Spinal cord (tissue), 10 donors: Measurements from ENCODE around the gene RASSF5. TPM values are rescaled to one million over a fixed set of nuclear protein-coding genes. Genes with fewer than 3 reads are reported as not detected.
"Not testable (repeated sequence)": the region's sequence is repeated elsewhere in the genome, so short reads cannot be mapped to it uniquely, and the experiment has no call there.

Source experiments
- DNase-seq, 6 donors: peaks; one replicate each; pipeline versions ENCODE4 v3.0.0 to v3.0.0-alpha.2; 2013 to 2015; ENCODE audit warnings: low spot score in 6 of 6, low read depth in 4 of 6
- H3K27ac ChIP-seq: one replicate; pipeline ENCODE4 v1.5.1; 2013; ENCODE audit warnings: low read depth, low read length, control low read depth
- H3K27me3 ChIP-seq: one replicate; pipeline ENCODE4 v1.6.1; 2013; ENCODE audit warnings: low read length; ENCODE audit not compliant: control insufficient read depth, insufficient read depth
- H3K36me3 ChIP-seq: one replicate; pipeline ENCODE4 v1.6.1; 2013; ENCODE audit warnings: low read length; ENCODE audit not compliant: control insufficient read depth, insufficient read depth
- H3K4me1 ChIP-seq: one replicate; pipeline ENCODE4 v1.6.1; 2013; ENCODE audit warnings: low read length; ENCODE audit not compliant: control insufficient read depth, insufficient read depth
- H3K4me3 ChIP-seq: one replicate; pipeline ENCODE4 v1.5.1; 2013; ENCODE audit warnings: low read depth, low read length, control low read depth
- H3K9me3 ChIP-seq: one replicate; pipeline ENCODE4 v1.6.1; 2013; ENCODE audit warnings: low read length; ENCODE audit not compliant: control insufficient read depth, insufficient read depth
- WGBS: methylation state at CpG from one replicate; pipeline ENCODE4 v1.1.5; 2013; ENCODE audit warnings: missing lambda C conversion rate; ENCODE audit not compliant: insufficient coverage; 5-methylcytosine and 5-hydroxymethylcytosine counted together
- polyA plus RNA-seq, 2 donors: library from polyadenylated mRNA; unstranded; fragments of 120-200 nt; gene quantifications; one replicate each; pipeline ENCODE4 v1.2.1, GENCODE V29; 2013; ENCODE audit not compliant: insufficient read length in 2 of 2
- total RNA-seq, 2 donors: library from RNA; depleted of rRNA in 1 of 2; stranded (reverse); fragments of 120-200 nt in 1 of 2; fragments of >200 nt in 1 of 2; gene quantifications; one replicate each; pipeline versions ENCODE4 v1.2.3 to v1.2.4, GENCODE V29; 2013 to 2014
- donor health status: healthy.

Gene RASSF5
- total and polyA plus RNA-seq, 4 donors, result 3.2 to 13.7 (median 9.8) TPM

- peaks cover 14% of the 10 kb centered on the region for H3K4me1 ChIP-seq
- no CpG with 5 or more reads among the region's 1 CpG for WGBS
- H3K36me3 ChIP-seq, H3K27ac ChIP-seq, DNase-seq, H3K9me3 ChIP-seq, H3K4me3 ChIP-seq, H3K27me3 ChIP-seq: not testable (repeated sequence)
Measured at GRCh38 chr1:206483864-206484263, 23.5 kb upstream of the RASSF5 start.

GRCh38 chr1:206484901-206485300, 22.4 kb upstream of the RASSF5 start:
- H3K36me3 ChIP-seq, result no peaks in the 10 kb centered on the region
- peaks cover 11% of the 10 kb centered on the region for H3K4me1 ChIP-seq
- no peaks in the 10 kb centered on the region for H3K9me3 ChIP-seq
- WGBS, result 94% methylated on average over 9 of the region's 10 CpGs
- no peak overlapping the region for H3K4me3 ChIP-seq
- H3K27ac ChIP-seq, result no peak overlapping the region
- no peak for DNase-seq
- H3K27me3 ChIP-seq, result no peaks in the 10 kb centered on the region

- Histone ChIP-seq H3K9me3 (no peaks in the 10 kb centered on the region), H3K27me3 (no peaks in the 10 kb centered on the region), H3K4me1 (peaks cover 17% of the 10 kb centered on the region), H3K4me3 (no peak overlapping the region), H3K27ac (no peak overlapping the region), H3K36me3 (no peaks in the 10 kb centered on the region)
- 100% methylated on average over 2 of the region's 15 CpGs for WGBS
- DNase-seq, result no peak
Measured at GRCh38 chr1:206486995-206487788, 20.1 kb upstream of the RASSF5 start.

GRCh38 chr1:206487970-206488369, 19.4 kb upstream of the RASSF5 start:
- DNase-seq, result no peak
- 98% methylated on average over 7 of the region's 7 CpGs for WGBS
- Histone ChIP-seq H3K36me3 (peaks cover 4% of the 10 kb centered on the region), H3K27ac (no peak overlapping the region), H3K9me3 (no peaks in the 10 kb centered on the region), H3K4me3 (no peak overlapping the region), H3K27me3 (no peaks in the 10 kb centered on the region), H3K4me1 (peaks cover 17% of the 10 kb centered on the region)

- Histone ChIP-seq H3K4me1 (peaks cover 17% of the 10 kb centered on the region), H3K27me3 (no peaks in the 10 kb centered on the region), H3K36me3 (peaks cover 4% of the 10 kb centered on the region), H3K9me3 (no peaks in the 10 kb centered on the region), H3K4me3 (no peak overlapping the region), H3K27ac (no peak overlapping the region)
- no peak for DNase-seq
- WGBS, result no CpG with 5 or more reads among the region's 3 CpGs
Measured at GRCh38 chr1:206488466-206488865, 18.9 kb upstream of the RASSF5 start.

- Histone ChIP-seq H3K27me3 (no peaks in the 10 kb centered on the region), H3K4me3 (no peak overlapping the region), H3K9me3 (no peaks in the 10 kb centered on the region), H3K4me1 (peaks cover 19% of the 10 kb centered on the region), H3K36me3 (peaks cover 6% of the 10 kb centered on the region), H3K27ac (no peak overlapping the region)
- peak in 5 of 6 donors; percentile 42 to 90 (median 56) for DNase-seq
- WGBS, result 44% methylated on average over 21 of the region's 22 CpGs
Measured at GRCh38 chr1:206489980-206490770, 17.2 kb upstream of the RASSF5 start.

- no peak overlapping the region for H3K4me3 ChIP-seq
- peaks cover 6% of the 10 kb centered on the region for H3K36me3 ChIP-seq
- H3K27ac ChIP-seq, result no peak overlapping the region
- H3K4me1 ChIP-seq, result peaks cover 22% of the 10 kb centered on the region
- no peaks in the 10 kb centered on the region for H3K9me3 ChIP-seq
- DNase-seq, result no peak
- 72% methylated on average over 12 of the region's 12 CpGs for WGBS
- H3K27me3 ChIP-seq, result no peaks in the 10 kb centered on the region
Measured at GRCh38 chr1:206490771-206491405, 16.4 kb upstream of the RASSF5 start.

- H3K9me3 ChIP-seq, result no peaks in the 10 kb centered on the region
- no peak overlapping the region for H3K4me3 ChIP-seq
- no peak overlapping the region for H3K27ac ChIP-seq
- no peaks in the 10 kb centered on the region for H3K27me3 ChIP-seq
- H3K36me3 ChIP-seq, result peaks cover 6% of the 10 kb centered on the region
- WGBS, result 78% methylated on average over 4 of the region's 4 CpGs
- no peak for DNase-seq
- peaks cover 29% of the 10 kb centered on the region for H3K4me1 ChIP-seq
Measured at GRCh38 chr1:206491616-206492015, 15.7 kb upstream of the RASSF5 start.

GRCh38 chr1:206492589-206492988, 14.7 kb upstream of the RASSF5 start:
- DNase-seq, result no peak

More at GRCh38 chr1:206492589-206492988, 14.7 kb upstream of the RASSF5 start:
- Histone ChIP-seq H3K9me3 (no peaks in the 10 kb centered on the region), H3K4me3 (no peak overlapping the region), H3K36me3 (peaks cover 6% of the 10 kb centered on the region), H3K27ac (no peak overlapping the region), H3K27me3 (no peaks in the 10 kb centered on the region), H3K4me1 (peaks cover 27% of the 10 kb centered on the region)
- 91% methylated on average over 9 of the region's 10 CpGs for WGBS
